GOT3 (cell line): ENCODE data around the gene MYBBP1A.
"Not testable (repeated sequence)": the region's sequence is repeated elsewhere in the genome, so short reads cannot be mapped to it uniquely, and the experiment has no call there.

Experiments used
- DNase-seq: peaks from one replicate; lab custom pipeline; 2025; ENCODE audit warnings: mixed read lengths; lab: John Stamatoyannopoulos, UW

Gene MYBBP1A

GRCh38 chr17:4554997-4555799 is at the start of gene MYBBP1A:
Gene MYBBP1A (minus strand): TSS chr17:4555384. CDS start chr17:4555324, 60 bp downstream.
- DNase-seq = peak; percentile 80

- not testable (repeated sequence) for DNase-seq
Observed at GRCh38 chr17:4604736-4605135, 49.6 kb upstream of the MYBBP1A start.

GRCh38 chr17:4604111-4604644 is 49.0 kb upstream of the MYBBP1A start:
- DNase-seq = no peak

- no peak for DNase-seq
Observed at GRCh38 chr17:4602041-4602440, 46.9 kb upstream of the MYBBP1A start.

GRCh38 chr17:4601326-4601725 is 46.1 kb upstream of the MYBBP1A start:
- DNase-seq = no peak

- DNase-seq = no peak
Observed at GRCh38 chr17:4600563-4600962, 45.4 kb upstream of the MYBBP1A start.

- DNase-seq = no peak
Observed at GRCh38 chr17:4599505-4600281, 44.5 kb upstream of the MYBBP1A start.

- DNase-seq = no peak
Observed at GRCh38 chr17:4598776-4599504, 43.8 kb upstream of the MYBBP1A start.

- DNase-seq = no peak
Observed at GRCh38 chr17:4597975-4598374, 42.8 kb upstream of the MYBBP1A start.

GRCh38 chr17:4596636-4597380 is 41.6 kb upstream of the MYBBP1A start:
- DNase-seq = no peak

GRCh38 chr17:4595685-4596342 is 40.6 kb upstream of the MYBBP1A start:
- not testable (repeated sequence) for DNase-seq

- DNase-seq = no peak
Observed at GRCh38 chr17:4594931-4595684, 39.9 kb upstream of the MYBBP1A start.

- no peak for DNase-seq
Observed at GRCh38 chr17:4594406-4594805, 39.2 kb upstream of the MYBBP1A start.

GRCh38 chr17:4593021-4593421 is 37.8 kb upstream of the MYBBP1A start:
- no peak for DNase-seq

- DNase-seq = no peak
Observed at GRCh38 chr17:4592240-4593005, 37.2 kb upstream of the MYBBP1A start.

- no peak for DNase-seq
Observed at GRCh38 chr17:4591529-4591928, 36.3 kb upstream of the MYBBP1A start.

GRCh38 chr17:4590981-4591453 is 35.8 kb upstream of the MYBBP1A start:
- DNase-seq = no peak

GRCh38 chr17:4590042-4590441 is 34.9 kb upstream of the MYBBP1A start:
- not testable (repeated sequence) for DNase-seq
